CD14-positive monocyte (primary cell): Measurements from ENCODE around the gene IPO8. TPM values are rescaled to one million over a fixed set of nuclear protein-coding genes. Genes with fewer than 3 reads are reported as not detected.

Source experiments
- DNase-seq, 3 donors: peaks; one replicate each; pipeline ENCODE4 v3.0.0-alpha.2; 2011 to 2022
- H2AFZ ChIP-seq: 2 replicates; pipeline ENCODE4 v1.6.0; 2012; ENCODE audit warnings: mild to moderate bottlenecking, low read depth, low read length, inconsistent platforms; ENCODE audit not compliant: insufficient read depth, poor library complexity, severe bottlenecking
- H3K27ac ChIP-seq, 2 donors: 1 replicate in 1 of 2; 2 replicates in 1 of 2; pipeline ENCODE4 v1.5.1; 2012 to 2013; ENCODE audit warnings: low read length in 2 of 2, control low read depth in 1 of 2, inconsistent platforms in 1 of 2, low read depth in 1 of 2, mild to moderate bottlenecking in 1 of 2
- H3K27me3 ChIP-seq, 2 donors: one replicate each; pipeline versions ENCODE4 v1.6.0 to v1.6.1; 2011 to 2013; ENCODE audit warnings: low read length in 2 of 2; ENCODE audit not compliant: control insufficient read depth in 2 of 2, insufficient read depth in 2 of 2
- H3K36me3 ChIP-seq, 2 donors: replicated peaks in 1 of 2; 1 replicate in 1 of 2; 2 replicates in 1 of 2; pipeline versions ENCODE4 v1.5.1 to v1.6.1; 2012 to 2013; ENCODE audit warnings: low read length in 2 of 2, control low read depth in 1 of 2, inconsistent platforms in 1 of 2, mild to moderate bottlenecking in 1 of 2; ENCODE audit not compliant: insufficient read depth in 2 of 2, control insufficient read depth in 1 of 2
- H3K4me1 ChIP-seq, 2 donors: 1 replicate in 1 of 2; 2 replicates in 1 of 2; pipeline versions ENCODE4 v1.5.1 to v1.6.1; 2012 to 2013; ENCODE audit warnings: low read length in 2 of 2, control low read depth in 1 of 2, inconsistent platforms in 1 of 2, mild to moderate bottlenecking in 1 of 2, moderate library complexity in 1 of 2; ENCODE audit not compliant: insufficient read depth in 2 of 2, control insufficient read depth in 1 of 2
- H3K4me2 ChIP-seq: replicated peaks from 2 replicates; pipeline ENCODE3; 2012; ENCODE audit warnings: low read length, moderate library complexity, mild to moderate bottlenecking; ENCODE audit not compliant: poor library complexity, severe bottlenecking; ENCODE audit errors: extremely low read depth
- H3K4me3 ChIP-seq, 3 experiments: fragments of 200-600 bp in 1 of 3; sonication (generic) in 1 of 3; replicated peaks in 1 of 3; 1 replicate in 2 of 3; 2 replicates in 1 of 3; pipeline ENCODE4 v1.5.1; 2011 to 2013; ENCODE audit warnings: low read length in 3 of 3, mild to moderate bottlenecking in 3 of 3, control low read depth in 2 of 3, low read depth in 2 of 3, inconsistent platforms in 1 of 3, moderate library complexity in 1 of 3
- H3K79me2 ChIP-seq: 2 replicates; pipeline ENCODE4 v1.6.0; 2012; ENCODE audit warnings: mild to moderate bottlenecking, control low read depth, inconsistent platforms, low read length, moderate library complexity; ENCODE audit not compliant: insufficient read depth
- H3K9ac ChIP-seq: 2 replicates; pipeline ENCODE4 v1.6.0; 2017; ENCODE audit warnings: low read length, mild to moderate bottlenecking; ENCODE audit not compliant: insufficient read depth, poor library complexity, severe bottlenecking
- H3K9me3 ChIP-seq, 2 donors: replicated peaks in 1 of 2; 1 replicate in 1 of 2; 2 replicates in 1 of 2; pipeline versions ENCODE4 v1.5.1 to v1.6.1; 2012 to 2013; ENCODE audit warnings: low read length in 2 of 2, control low read depth in 1 of 2; ENCODE audit not compliant: control insufficient read depth in 1 of 2, insufficient read depth in 1 of 2
- H4K20me1 ChIP-seq: 2 replicates; pipeline ENCODE4 v1.6.0; 2012; ENCODE audit warnings: mild to moderate bottlenecking, low read length, control low read depth, moderate library complexity; ENCODE audit not compliant: insufficient read depth
- H3K27ac Mint-ChIP-seq, 7 donors: one replicate each; pipeline ENCODE4 v1.8.0; 2020; ENCODE audit warnings: mild to moderate bottlenecking in 7 of 7, mixed read lengths in 7 of 7, moderate library complexity in 6 of 7, inconsistent platforms in 2 of 7
- H3K27me3 Mint-ChIP-seq, 3 donors: one replicate each; pipeline ENCODE4 v1.8.0; 2021 to 2022; ENCODE audit warnings: low read depth in 3 of 3, mild to moderate bottlenecking in 3 of 3, mixed read lengths in 3 of 3, moderate library complexity in 3 of 3, inconsistent platforms in 1 of 3
- H3K36me3 Mint-ChIP-seq, 2 donors: one replicate each; pipeline ENCODE4 v1.8.0; 2020; ENCODE audit warnings: mixed read lengths in 2 of 2, inconsistent platforms in 1 of 2, mild to moderate bottlenecking in 1 of 2
- H3K4me1 Mint-ChIP-seq: one replicate; pipeline ENCODE4 v1.8.0; 2020; ENCODE audit warnings: mild to moderate bottlenecking, mixed read lengths
- H3K4me3 Mint-ChIP-seq, 2 donors: one replicate each; pipeline ENCODE4 v1.8.0; 2020; ENCODE audit warnings: mild to moderate bottlenecking in 2 of 2, mixed read lengths in 2 of 2, moderate library complexity in 1 of 2
- H3K9me3 Mint-ChIP-seq, 7 donors: one replicate each; pipeline ENCODE4 v1.8.0; 2020 to 2022; ENCODE audit warnings: mixed read lengths in 7 of 7, mild to moderate bottlenecking in 6 of 7, moderate library complexity in 6 of 7, inconsistent platforms in 2 of 7
- WGBS: methylation state at CpG from one replicate; pipeline ENCODE4 v1.1.5; 2013; ENCODE audit warnings: missing lambda C conversion rate; ENCODE audit not compliant: insufficient coverage; 5-methylcytosine and 5-hydroxymethylcytosine counted together
- intact Hi-C, 2 donors: fragments of 100-400 bp; cut with micrococcal nuclease; formaldehyde crosslinking; loops; one replicate each; pipeline versions ENCODE4 v1.15.0 to v1.15.1; 2023
- polyA plus RNA-seq, 3 donors: library from polyadenylated mRNA; depleted of rRNA in 1 of 3; unstranded in 2 of 3; stranded (reverse) in 1 of 3; fragments of 300-500 nt in 2 of 3; fragments of >200 nt in 1 of 3; fragmentation: Illumina TruSeq in 2 of 3; gene quantifications; 1 replicate in 2 of 3; 2 replicates in 1 of 3; pipeline ENCODE4 v1.2.3, GENCODE V29; 2012 to 2021
- TF ChIP-seq, protein P1 (sequence below): fragments of 200-600 bp; IDR thresholded peaks from one replicate; pipeline ENCODE4 v1.8.0; 2022; ENCODE audit warnings: antibody characterized with exemption, mild to moderate bottlenecking

IPO8 gene
- polyA plus RNA-seq, 3 donors = 8.4 to 15.8 (median 12.5) TPM

DNA sequence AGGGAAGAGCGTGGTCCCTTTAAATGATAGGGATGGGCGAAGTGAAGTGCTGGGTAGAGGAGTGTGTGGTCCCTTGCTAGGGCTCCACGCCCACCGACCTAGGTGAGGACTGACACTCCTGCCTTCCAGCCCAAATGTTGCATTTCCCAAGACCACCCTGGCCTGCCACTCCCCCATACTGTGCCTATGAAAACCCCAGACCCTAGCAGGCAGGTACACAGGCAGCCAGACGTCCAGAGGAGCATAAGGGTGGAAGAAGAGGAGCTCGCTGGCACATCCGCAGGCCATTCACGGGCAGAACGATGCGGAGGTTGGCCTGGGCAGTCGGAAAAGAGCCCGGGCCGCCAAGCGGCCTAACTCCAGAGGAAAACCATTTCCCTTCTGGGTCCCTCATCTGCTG, 817 bp upstream of the IPO8 start:
- Histone ChIP-seq H3K27me3 (no peaks in the 10 kb centered on the region), H3K4me2 (peak overlapping the region; percentile 99), H3K79me2 (peaks cover 43% of the 10 kb centered on the region), H3K27ac (peak overlapping the region in 1 of 2 donors; percentile 83), H3K9me3 (no peaks in the 10 kb centered on the region), H3K36me3 (no peaks in the 10 kb centered on the region), H3K4me3 (peak overlapping the region in 1 of 3 experiments; percentile 94), H3K9ac (no peak overlapping the region), H3K4me1 (peaks cover 20 to 32% of the 10 kb centered on the region in 2 donors), H4K20me1 (peaks cover 5% of the 10 kb centered on the region), H2AFZ (peak overlapping the region; percentile 90)
- Mint-ChIP-seq H3K27ac (peak overlapping the region in 4 of 7 donors; percentile 51 to 94 (median 88)), H3K4me1 (peaks cover 32% of the 10 kb centered on the region), H3K4me3 (peak overlapping the region in 1 of 2 donors; percentile 92), H3K36me3 (no peaks in the 10 kb centered on the region), H3K27me3 (peaks cover 2 to 10% (median 4%) of the 10 kb centered on the region in 3 donors), H3K9me3 (no peaks in the 10 kb centered on the region)
- 96% methylated on average over 10 of the region's 14 CpGs for WGBS
- intact Hi-C loops = loop anchor here in 1 of 2 donors (10.0 kb wide), 1 partner anchor 58 kb away; the partner anchor contains the start of gene CAPRIN2
- TF ChIP-seq, protein P1, sequence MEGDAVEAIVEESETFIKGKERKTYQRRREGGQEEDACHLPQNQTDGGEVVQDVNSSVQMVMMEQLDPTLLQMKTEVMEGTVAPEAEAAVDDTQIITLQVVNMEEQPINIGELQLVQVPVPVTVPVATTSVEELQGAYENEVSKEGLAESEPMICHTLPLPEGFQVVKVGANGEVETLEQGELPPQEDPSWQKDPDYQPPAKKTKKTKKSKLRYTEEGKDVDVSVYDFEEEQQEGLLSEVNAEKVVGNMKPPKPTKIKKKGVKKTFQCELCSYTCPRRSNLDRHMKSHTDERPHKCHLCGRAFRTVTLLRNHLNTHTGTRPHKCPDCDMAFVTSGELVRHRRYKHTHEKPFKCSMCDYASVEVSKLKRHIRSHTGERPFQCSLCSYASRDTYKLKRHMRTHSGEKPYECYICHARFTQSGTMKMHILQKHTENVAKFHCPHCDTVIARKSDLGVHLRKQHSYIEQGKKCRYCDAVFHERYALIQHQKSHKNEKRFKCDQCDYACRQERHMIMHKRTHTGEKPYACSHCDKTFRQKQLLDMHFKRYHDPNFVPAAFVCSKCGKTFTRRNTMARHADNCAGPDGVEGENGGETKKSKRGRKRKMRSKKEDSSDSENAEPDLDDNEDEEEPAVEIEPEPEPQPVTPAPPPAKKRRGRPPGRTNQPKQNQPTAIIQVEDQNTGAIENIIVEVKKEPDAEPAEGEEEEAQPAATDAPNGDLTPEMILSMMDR = no peak
- no peak for DNase-seq

DNA sequence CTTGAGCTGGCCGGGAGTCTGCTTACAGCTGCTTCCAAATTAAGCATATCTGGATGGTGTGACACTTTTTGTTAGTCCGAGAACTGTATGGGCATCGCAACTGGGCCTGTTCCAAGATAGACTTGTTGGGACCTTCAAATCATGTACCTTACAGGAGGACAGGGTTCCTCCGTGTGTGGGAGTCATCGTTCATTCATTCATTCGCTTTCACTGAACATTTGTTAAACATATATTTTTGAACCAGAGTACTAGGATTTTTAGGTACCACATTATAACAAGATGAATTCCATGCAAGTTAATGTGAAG, 387 bp upstream of the IPO8 start:
- Histone ChIP-seq H3K36me3 (no peaks in the 10 kb centered on the region), H3K27me3 (no peaks in the 10 kb centered on the region), H2AFZ (peak overlapping the region; percentile 90), H3K9me3 (no peaks in the 10 kb centered on the region), H4K20me1 (peaks cover 5% of the 10 kb centered on the region), H3K9ac (peak overlapping the region; percentile 92), H3K4me1 (peaks cover 20 to 32% of the 10 kb centered on the region in 2 donors), H3K4me3 (peak overlapping the region; percentile 58 to 94 (median 83)), H3K27ac (peak overlapping the region; percentile 13 to 83), H3K4me2 (peak overlapping the region; percentile 99), H3K79me2 (peaks cover 47% of the 10 kb centered on the region)
- intact Hi-C loops = loop anchor here in 1 of 2 donors (10.0 kb wide), 1 partner anchor 59 kb away; the partner anchor contains the start of gene CAPRIN2
- H3K9me3 Mint-ChIP-seq = no peaks in the 10 kb centered on the region
- TF ChIP-seq, protein P1 = no peak
- peak overlapping the region; percentile 64 to 94 (median 86) for H3K27ac Mint-ChIP-seq
- no peak for DNase-seq
- WGBS = 0% methylated on average over 1 of the region's 6 CpGs
- H3K27me3 Mint-ChIP-seq = peaks cover 2 to 10% (median 4%) of the 10 kb centered on the region in 3 donors
- H3K4me1 Mint-ChIP-seq = peaks cover 35% of the 10 kb centered on the region
- no peaks in the 10 kb centered on the region for H3K36me3 Mint-ChIP-seq
- peak overlapping the region; percentile 92 to 97 for H3K4me3 Mint-ChIP-seq
